Right renal pelvis (tissue), 4 donors: ENCODE measurements around the gene DR1. TPM values are rescaled to one million over a fixed set of nuclear protein-coding genes. Genes with fewer than 3 reads are reported as not detected.
"Not testable (repeated sequence)": the region's sequence is repeated elsewhere in the genome, so short reads cannot be mapped to it uniquely, and the experiment has no call there.

ENCODE experiments used
- DNase-seq, 4 donors: peaks; one replicate each; pipeline ENCODE4 v3.0.0-alpha.2; 2013; ENCODE audit warnings: low read depth in 4 of 4, low spot score in 3 of 4, missing footprints in 1 of 4
- polyA plus RNA-seq, 4 donors: library from polyadenylated mRNA; unstranded; fragments of 120-200 nt; gene quantifications; one replicate each; pipeline ENCODE4 v1.2.1, GENCODE V29; 2013; ENCODE audit not compliant: insufficient read length in 4 of 4

The DR1 gene
- polyA plus RNA-seq, 4 donors, result 61.7 to 67.1 (median 66.3) TPM

GRCh38 chr1:93339171-93339697 is 6.5 kb upstream of the DR1 start:
- no peak for DNase-seq

- DNase-seq, result no peak
Measured at GRCh38 chr1:93340090-93340489, 5.6 kb upstream of the DR1 start.

GRCh38 chr1:93344484-93344883 is 1.2 kb upstream of the DR1 start:
- no peak for DNase-seq

DNA sequence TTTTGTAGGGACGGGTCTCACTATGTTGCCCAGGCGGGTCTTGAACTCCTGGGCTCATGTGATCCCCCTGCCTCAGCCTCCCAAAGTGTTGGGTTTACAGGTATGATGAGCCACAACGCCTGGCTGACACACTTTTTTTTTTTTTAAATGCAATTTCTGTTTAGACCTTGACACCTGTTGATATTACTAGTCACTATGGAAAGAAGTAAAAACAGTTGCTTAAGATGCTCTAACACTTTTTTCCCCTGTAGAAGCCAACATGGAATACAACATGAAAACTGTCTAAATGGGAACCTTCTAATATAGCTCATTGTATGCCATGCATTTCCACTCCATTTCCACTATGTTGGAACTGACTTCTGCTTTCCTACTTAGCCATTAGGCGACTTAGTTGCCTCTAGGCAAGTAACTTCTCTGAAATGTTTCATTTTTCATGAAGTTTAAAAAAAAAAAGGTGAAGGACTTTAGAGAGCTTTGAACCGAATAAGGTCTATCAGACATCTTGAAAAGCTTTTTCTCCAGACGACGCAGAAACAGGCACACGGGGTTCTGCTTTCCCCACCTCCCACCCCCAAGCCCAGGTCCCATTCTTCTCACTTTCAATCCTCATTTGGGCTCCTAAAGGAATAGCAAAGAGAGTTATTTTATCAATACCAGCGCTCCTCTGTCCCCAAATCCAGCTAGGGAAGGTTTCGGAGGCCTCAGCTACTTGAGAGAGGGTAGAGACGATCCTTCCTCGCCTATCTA is 648 bp upstream of the DR1 start:
- DNase-seq, result peak in 1 of 4 donors; percentile 25

DNA sequence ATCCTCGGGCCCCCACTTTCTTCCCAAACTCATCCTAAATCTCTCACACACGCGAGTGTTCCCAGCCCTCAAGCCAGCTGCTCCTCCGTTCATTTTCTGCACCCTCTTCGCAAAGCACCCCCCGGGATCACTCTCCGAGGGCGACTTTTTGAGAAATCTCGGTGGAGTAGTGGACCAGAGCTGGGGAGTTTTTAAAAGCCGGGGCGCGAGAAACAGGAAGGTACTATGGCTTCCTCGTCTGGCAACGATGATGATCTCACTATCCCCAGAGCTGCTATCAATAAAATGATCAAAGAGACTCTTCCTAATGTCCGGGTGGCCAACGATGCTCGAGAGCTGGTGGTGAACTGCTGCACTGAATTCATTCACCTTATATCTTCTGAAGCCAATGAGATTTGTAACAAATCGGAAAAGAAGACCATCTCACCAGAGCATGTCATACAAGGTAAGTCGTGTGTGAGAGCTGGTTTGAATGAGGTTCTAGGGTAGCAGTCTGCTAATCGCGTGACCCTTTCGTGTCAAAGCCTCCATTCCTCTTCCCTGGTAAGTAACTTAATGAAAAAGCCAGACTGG is 800 bp downstream of the DR1 start:
- DNase-seq, result no peak

DNA sequence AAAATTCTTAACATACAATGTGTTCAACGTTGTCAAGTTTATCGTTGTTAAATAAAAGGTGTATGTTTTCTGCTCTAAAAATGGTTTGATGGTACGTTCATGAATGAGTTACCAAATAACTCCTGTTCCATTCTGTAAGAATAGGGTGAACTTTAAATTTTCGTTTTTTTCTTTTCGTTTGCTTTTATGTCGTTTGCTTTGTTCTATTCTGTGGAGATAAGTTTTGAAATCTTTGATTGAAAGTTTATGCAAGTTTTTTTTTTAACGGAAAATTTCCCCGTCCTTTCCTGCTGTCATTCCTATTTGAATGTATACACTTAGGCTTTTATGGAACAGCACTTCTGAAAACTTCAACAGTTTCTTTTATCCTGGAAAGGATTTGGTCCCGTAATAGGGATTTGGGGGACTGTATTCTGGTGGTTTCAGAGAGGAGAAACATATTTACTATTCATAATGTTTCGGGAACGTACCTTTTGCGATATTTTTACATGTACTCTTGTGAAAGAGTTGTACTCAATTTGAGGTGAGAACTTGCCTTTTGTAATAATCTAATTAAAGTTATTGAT is 1.7 kb downstream of the DR1 start:
- DNase-seq, result no peak

- DNase-seq, result no peak
Measured at GRCh38 chr1:93348104-93348728, 2.5 kb downstream of the DR1 start.

- no peak for DNase-seq
Measured at GRCh38 chr1:93349231-93350135, 3.8 kb downstream of the DR1 start.

- DNase-seq, result no peak
Measured at GRCh38 chr1:93350322-93350721, 4.6 kb downstream of the DR1 start.

DNA sequence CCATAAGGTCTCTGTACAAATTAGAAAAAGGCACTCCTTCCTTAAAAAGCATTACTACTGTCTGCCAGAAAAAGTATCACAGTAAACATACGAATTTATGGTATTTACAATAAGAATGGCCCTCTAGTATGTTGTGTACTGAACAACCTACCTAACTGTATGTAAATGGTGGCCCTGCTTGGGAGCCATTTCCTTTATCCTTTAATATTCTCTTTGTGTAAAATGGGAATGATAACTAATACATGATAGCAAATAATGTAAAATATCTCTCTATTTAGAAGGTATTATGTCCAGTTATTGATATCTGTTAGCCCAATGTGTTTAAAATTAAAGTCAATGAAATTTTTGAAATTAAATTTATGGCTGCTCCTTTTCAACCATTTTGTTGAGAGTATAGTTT is 5.2 kb downstream of the DR1 start:
- no peak for DNase-seq

DNA sequence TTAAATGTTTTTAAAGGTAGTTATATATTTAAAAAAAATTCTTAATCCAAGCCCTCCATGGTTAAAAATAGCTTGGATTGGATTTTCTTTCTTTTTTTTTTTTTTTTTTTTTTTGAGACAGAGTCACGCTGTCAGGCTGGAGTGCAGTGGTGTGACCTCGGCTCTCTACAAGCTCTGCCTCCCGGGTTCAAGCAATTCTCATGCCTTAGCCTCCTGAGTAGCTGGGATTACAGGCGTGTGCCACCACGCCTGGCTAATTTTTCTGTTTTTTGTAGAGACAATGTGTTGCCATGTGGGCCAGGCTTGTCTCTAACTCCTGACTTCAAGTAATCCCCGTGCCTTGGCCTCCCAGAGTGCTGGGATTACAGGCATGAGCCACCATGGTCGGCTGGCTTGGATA is 5.6 kb downstream of the DR1 start:
- not testable (repeated sequence) for DNase-seq

DNA sequence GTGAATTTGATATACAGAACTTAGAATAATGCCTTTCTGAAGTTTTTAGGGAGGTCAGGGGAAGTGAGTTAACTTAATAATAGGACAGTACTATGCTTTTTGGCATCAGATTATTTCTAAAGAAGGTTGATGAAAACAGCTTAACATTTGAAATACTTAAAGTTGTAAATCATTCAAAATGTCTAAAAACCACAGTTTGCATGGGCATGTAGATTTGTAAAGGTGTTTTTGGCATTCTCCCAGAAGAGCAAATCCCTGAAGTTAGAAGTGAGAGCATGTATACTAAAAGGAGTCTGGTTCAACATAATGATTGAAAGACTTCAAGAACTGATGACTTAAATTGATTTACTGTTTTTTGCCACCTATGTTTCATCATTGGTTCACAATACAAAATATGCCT is 6.7 kb downstream of the DR1 start:
- no peak for DNase-seq

DNA sequence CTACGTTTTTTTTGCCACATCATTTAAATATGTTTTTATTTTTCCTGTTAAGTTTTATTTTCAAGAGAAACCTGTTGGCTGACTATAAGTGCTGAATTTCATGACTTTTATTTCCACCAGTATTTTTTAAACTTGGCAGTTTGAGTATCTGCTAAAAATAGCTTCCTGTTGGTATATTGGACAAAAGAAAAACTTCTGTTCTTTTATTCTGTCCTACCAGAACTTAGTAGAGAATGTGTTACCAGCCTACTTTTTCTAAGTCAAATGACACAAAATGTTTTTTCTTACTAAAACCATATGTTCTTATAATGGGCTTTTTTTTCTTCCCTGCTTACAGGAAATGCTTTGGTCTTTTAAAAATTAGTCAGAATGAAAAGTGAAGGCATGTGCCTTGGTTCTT is 7.6 kb downstream of the DR1 start:
- no peak for DNase-seq

DNA sequence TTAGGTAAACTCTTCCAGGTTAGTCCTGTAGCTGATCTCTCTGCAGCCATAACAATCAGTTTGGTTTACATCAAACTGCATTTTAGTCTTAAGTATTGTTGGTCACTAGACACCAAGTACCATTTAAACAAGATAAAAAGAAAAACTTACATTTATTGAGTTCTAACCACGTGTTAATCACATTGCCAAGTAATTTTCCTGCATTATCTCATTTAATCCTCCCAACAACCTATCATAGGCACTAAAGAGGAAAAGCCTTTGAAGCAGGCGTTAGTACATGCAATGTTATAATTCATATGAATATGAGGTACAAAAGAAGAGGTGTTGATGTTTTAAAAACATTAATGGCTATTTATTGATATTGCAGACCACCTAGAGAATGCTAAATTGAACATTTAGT is 9.0 kb downstream of the DR1 start:
- no peak for DNase-seq

GRCh38 chr1:93357242-93357641 is 11.5 kb downstream of the DR1 start:
- no peak for DNase-seq

DNA sequence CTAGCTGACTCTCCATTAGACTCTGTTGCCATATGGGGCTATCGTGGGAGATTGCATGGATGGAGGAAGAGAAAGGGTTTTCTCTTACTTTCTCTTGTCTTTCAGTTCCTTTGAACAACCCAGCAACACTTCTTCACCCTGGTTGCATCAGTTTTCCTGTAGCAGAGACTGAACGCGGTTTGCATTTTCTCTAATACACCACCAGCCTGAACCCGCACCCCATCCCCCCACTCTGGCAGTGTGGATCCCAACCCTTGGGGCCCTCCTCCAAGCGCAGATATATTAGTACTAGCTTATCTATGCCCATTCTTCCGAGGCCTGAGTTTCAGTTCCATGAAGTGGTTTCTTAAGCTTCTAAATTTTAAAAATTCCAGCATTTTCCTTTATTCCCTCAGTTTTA is 12.6 kb downstream of the DR1 start:
- no peak for DNase-seq

- no peak for DNase-seq
Measured at GRCh38 chr1:93360111-93360510, 14.4 kb downstream of the DR1 start.

DNA sequence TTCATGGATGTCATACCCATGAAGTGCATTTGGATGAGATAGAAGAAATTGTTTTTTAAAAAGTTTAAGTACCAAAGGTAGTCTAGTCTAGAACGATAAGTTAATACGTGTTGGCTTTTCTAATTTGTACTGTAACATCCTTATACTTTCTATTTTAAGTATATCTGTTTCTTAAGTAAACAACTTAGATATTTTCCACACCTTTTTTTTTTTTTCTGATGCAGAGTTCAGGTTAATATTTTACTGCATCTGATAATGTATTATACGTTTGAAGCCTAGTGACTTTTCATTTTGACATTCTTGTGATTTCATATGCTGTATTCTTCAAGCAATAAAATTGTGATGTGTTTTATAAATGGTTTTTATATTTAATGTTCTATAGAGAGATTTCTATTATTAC is 16.5 kb downstream of the DR1 start:
- DNase-seq, result no peak

- DNase-seq, result no peak
Measured at GRCh38 chr1:93365813-93366212, 20.1 kb downstream of the DR1 start.

DNA sequence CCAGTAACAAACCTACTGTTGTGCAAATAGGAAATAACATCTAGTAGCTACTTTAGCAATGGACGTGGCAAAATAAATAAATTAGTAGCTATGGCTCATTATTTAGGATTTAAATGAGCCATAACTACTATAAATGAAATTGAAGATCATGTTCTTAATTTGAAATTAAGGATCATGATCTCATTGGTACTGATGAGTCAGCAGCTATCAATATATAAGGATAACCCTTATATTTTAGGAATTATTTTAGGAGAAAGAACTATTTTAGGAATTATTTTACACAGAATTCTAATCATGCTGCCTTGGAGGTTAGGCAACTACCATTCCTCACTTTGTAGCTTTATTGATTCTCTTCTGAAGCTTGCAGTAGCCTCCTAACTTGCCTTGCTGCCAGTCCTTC is 24.0 kb downstream of the DR1 start:
- DNase-seq, result no peak
